HCT116 (cell line): ENCODE results near the gene GRIN3A. TPM values are rescaled to one million over a fixed set of nuclear protein-coding genes. Genes with fewer than 3 reads are reported as not detected.

ENCODE experiments used
- ATAC-seq: fragments of 200-7000 bp; cut with Tn5 transposase; 2 replicates; pipeline ENCODE4 v1.9.1; 2020; ENCODE audit warnings: mild to moderate bottlenecking, moderate library complexity
- BruUV-seq: library from RNA; stranded (reverse); fragments of 400-500 nt; replicated peaks from 2 replicates; lab custom pipeline; 2021; lab: Mats Ljungman, UMichigan
- CTCF ChIA-PET: fragments of 300-600 bp; sonication (Branson Sonifier 250); formaldehyde crosslinking; loops from one replicate; lab custom pipeline; 2021; ENCODE audit warnings: antibody characterized with exemption; lab: Charles Lee
- POLR2A ChIA-PET: fragments of 300-600, 350-600 bp; sonication (Branson Sonifier 250); formaldehyde crosslinking; loops from one replicate; lab custom pipeline; 2021; ENCODE audit warnings: antibody characterized with exemption; lab: Charles Lee
- RAD21 ChIA-PET, 2 experiments: fragments of 300-600 bp; sonication (Branson Sonifier 250); formaldehyde crosslinking; loops; one replicate each; lab custom pipeline; 2023; ENCODE audit warnings: low total read pairs in 2 of 2; ENCODE audit not compliant: uncharacterized antibody in 2 of 2, unreplicated experiment in 2 of 2, low non-redundant PET in 1 of 2; lab: Charles Lee
- DNase-seq: peaks from one replicate; pipeline ENCODE4 v3.0.0-alpha.2; 2010; ENCODE audit warnings: low read depth, low spot score
- H2AFZ ChIP-seq: fragments of 200-600 bp; shearing (Covaris generic), sonication (generic); 2 replicates; pipeline ENCODE4 v1.6.1; 2017; ENCODE audit warnings: low read depth, mixed run types, mixed read lengths, antibody characterized with exemption, low read length; ENCODE audit not compliant: poor library complexity, severe bottlenecking
- H3K27ac ChIP-seq: 2 replicates; pipeline ENCODE4 v1.5.1; 2012; ENCODE audit warnings: low read depth, low read length
- H3K27me3 ChIP-seq: fragments of 200-600 bp; sonication (generic); 2 replicates; pipeline ENCODE4 v1.6.1; 2016; ENCODE audit warnings: mixed run types, low read length, mixed read lengths; ENCODE audit not compliant: insufficient read depth
- H3K36me3 ChIP-seq, 2 experiments: fragments of 200-500 bp in 1 of 2; fragments of 200-600 bp in 1 of 2; sonication (Bioruptor generic) in 1 of 2; sonication (generic) in 1 of 2; 2 replicates each; pipeline versions ENCODE4 v1.5.1 to v1.6.1; 2014 to 2016; ENCODE audit warnings: low read length in 2 of 2, inconsistent platforms in 1 of 2, mixed read lengths in 1 of 2, mixed run types in 1 of 2; ENCODE audit not compliant: insufficient read depth in 2 of 2, control insufficient read depth in 1 of 2
- H3K4me1 ChIP-seq, 2 experiments: fragments of 200-600 bp in 1 of 2; sonication (generic) in 1 of 2; 2 replicates each; pipeline versions ENCODE4 v1.5.1 to v1.6.1; 2012 to 2017; ENCODE audit warnings: low read length in 2 of 2, inconsistent platforms in 1 of 2, mild to moderate bottlenecking in 1 of 2, mixed read lengths in 1 of 2, mixed run types in 1 of 2, moderate library complexity in 1 of 2; ENCODE audit not compliant: insufficient read depth in 2 of 2, control insufficient read depth in 1 of 2
- H3K4me2 ChIP-seq: fragments of 200-600 bp; sonication (generic); 2 replicates; pipeline ENCODE4 v1.6.1; 2017; ENCODE audit warnings: mixed run types, low read length, mixed read lengths
- H3K4me3 ChIP-seq, 2 experiments: fragments of 200-600 bp in 1 of 2; sonication (generic) in 1 of 2; replicated peaks in 1 of 2; 2 replicates each; pipeline ENCODE4 v1.5.1; 2011 to 2016; ENCODE audit warnings: low read length in 2 of 2, control low read depth in 1 of 2, low read depth in 1 of 2, mild to moderate bottlenecking in 1 of 2, mixed read lengths in 1 of 2, mixed run types in 1 of 2
- H3K79me2 ChIP-seq: fragments of 200-600 bp; sonication (generic); 2 replicates; pipeline ENCODE4 v1.6.1; 2017; ENCODE audit warnings: mild to moderate bottlenecking, mixed run types, low read length, moderate library complexity, mixed read lengths; ENCODE audit not compliant: insufficient read depth
- H3K9ac ChIP-seq: fragments of 200-600 bp; sonication (generic); 2 replicates; pipeline ENCODE4 v1.6.1; 2016; ENCODE audit warnings: low read length, mixed read lengths
- H3K9me2 ChIP-seq: fragments of 200-600 bp; sonication (generic), shearing (Covaris generic); 2 replicates; pipeline ENCODE4 v1.6.1; 2017; ENCODE audit warnings: mixed run types, mild to moderate bottlenecking, moderate library complexity; ENCODE audit not compliant: insufficient read depth
- H3K9me3 ChIP-seq, 2 experiments: fragments of 200-500 bp in 1 of 2; fragments of 200-600 bp in 1 of 2; sonication (Bioruptor generic) in 1 of 2; sonication (generic) in 1 of 2; 2 replicates each; pipeline ENCODE4 v1.6.1; 2014 to 2017; ENCODE audit warnings: low read length in 2 of 2, mixed read lengths in 2 of 2, inconsistent platforms in 1 of 2, low read depth in 1 of 2, mild to moderate bottlenecking in 1 of 2, mixed run types in 1 of 2, moderate library complexity in 1 of 2; ENCODE audit not compliant: control insufficient read depth in 1 of 2, insufficient read depth in 1 of 2
- H4K20me1 ChIP-seq: fragments of 200-600 bp; sonication (generic), shearing (Covaris generic); 2 replicates; pipeline ENCODE4 v1.6.1; 2017; ENCODE audit warnings: mixed run types, mild to moderate bottlenecking, moderate library complexity; ENCODE audit not compliant: insufficient read depth
- ELF1 ChIP-seq: IDR thresholded peaks from 2 replicates; pipeline ENCODE4 v1.6.1; 2012; ENCODE audit warnings: low read depth, borderline replicate concordance
- EZH2 ChIP-seq: fragments of 200-600 bp; sonication (generic); IDR thresholded peaks from 2 replicates; pipeline ENCODE4 v1.6.1; 2017; ENCODE audit warnings: antibody characterized with exemption, mixed run types
- JUND ChIP-seq: IDR thresholded peaks from 2 replicates; pipeline ENCODE4 v1.6.1; 2012
- SP1 ChIP-seq: IDR thresholded peaks from 2 replicates; pipeline ENCODE4 v1.6.1; 2012; ENCODE audit warnings: low read depth
- YY1 ChIP-seq: IDR thresholded peaks from 2 replicates; pipeline ENCODE4 v1.6.1; 2011; ENCODE audit warnings: low read length, low read depth, moderate library complexity, mild to moderate bottlenecking; ENCODE audit not compliant: insufficient replicate concordance; ENCODE audit errors: extremely low read depth
- ZFX ChIP-seq: fragments of 450-650 bp; IDR thresholded peaks from 2 replicates; pipeline ENCODE4 v1.6.1; 2017
- ZNF274 ChIP-seq: fragments of 200-500 bp; sonication (Bioruptor generic); IDR thresholded peaks from 2 replicates; pipeline ENCODE4 v1.6.1; 2014; ENCODE audit warnings: mild to moderate bottlenecking, low read depth, low read length, inconsistent platforms
- intact Hi-C: fragments of 100-400 bp; cut with micrococcal nuclease; formaldehyde crosslinking; loops from 2 replicates; pipeline ENCODE4 v1.10.0; 2022
- total RNA-seq: library from RNA; stranded (reverse); gene quantifications from one replicate; pipeline ENCODE4 v1.2.1, GENCODE V29; 2021; ENCODE audit not compliant: unreplicated experiment
- TF ChIP-seq, protein P1 (sequence below): IDR thresholded peaks from 2 replicates; pipeline ENCODE4 v1.6.1; 2012
- TF ChIP-seq, protein P2 (sequence below), 3 experiments: fragments of 200-600 bp in 1 of 3; sonication (generic) in 1 of 3; IDR thresholded peaks in 2 of 3; conservative IDR thresholded peaks in 1 of 3; 2 replicates each; pipeline ENCODE4 v1.5.1; 2012 to 2017; ENCODE audit warnings: low read depth in 2 of 3, low read length in 2 of 3, antibody characterized with exemption in 1 of 3, borderline replicate concordance in 1 of 3, control low read depth in 1 of 3, mild to moderate bottlenecking in 1 of 3, mixed read lengths in 1 of 3, mixed run types in 1 of 3, moderate library complexity in 1 of 3; ENCODE audit not compliant: insufficient read depth in 1 of 3

Gene GRIN3A
- total RNA-seq, 1 experiment from 2014 or later, result not detected

DNA sequence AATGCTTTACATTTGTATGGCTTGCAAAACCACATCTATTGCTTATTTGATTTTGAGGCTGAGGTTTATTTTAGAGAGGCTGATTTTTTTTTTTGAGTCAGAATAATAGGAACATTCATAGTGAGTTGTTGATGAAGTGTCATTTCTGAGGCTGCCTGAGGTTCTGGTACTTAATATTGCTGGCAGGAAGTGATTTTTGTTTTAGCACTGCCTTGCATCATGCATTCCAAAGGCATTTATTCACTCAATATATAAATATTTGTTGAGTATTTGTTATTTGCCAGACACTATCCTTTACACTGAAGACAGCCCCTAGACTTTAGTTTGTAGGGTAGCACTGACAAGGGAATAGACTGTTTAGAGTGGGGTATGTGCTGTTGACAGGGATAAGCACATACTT, 202.1 kb downstream of the GRIN3A start:
- H3K4me2 ChIP-seq, result no peak overlapping the region
- H3K27ac ChIP-seq, result no peak overlapping the region
- POLR2A ChIA-PET, result no interaction called here
- DNase-seq (no peak), ATAC-seq (no peak)
- CTCF ChIA-PET, result no interaction called here
- RAD21 ChIA-PET, result no interaction called here
- no peaks in the 10 kb centered on the region for H3K9me3 ChIP-seq
- peaks cover 5 to 6% of the 10 kb centered on the region in 2 experiments; a peak in 3 of 4 replicates for H3K36me3 ChIP-seq
- no peak overlapping the region for H3K9ac ChIP-seq
- H3K79me2 ChIP-seq, result peaks cover 41% of the 10 kb centered on the region
- peaks cover 0 to 11% of the 10 kb centered on the region in 2 experiments; a peak in 3 of 4 replicates for H3K4me1 ChIP-seq
- no peaks in the 10 kb centered on the region for H3K27me3 ChIP-seq
- H3K9me2 ChIP-seq, result no peaks in the 10 kb centered on the region
- H3K4me3 ChIP-seq, result no peak overlapping the region
- no peak overlapping the region for H2AFZ ChIP-seq
- intact Hi-C loops, result no loop called here
- H4K20me1 ChIP-seq, result no peaks in the 10 kb centered on the region
- no TSS peak for BruUV-seq
- TF ChIP-seq ZFX (no peak), YY1 (no peak), EZH2 (no peak), SP1 (no peak), JUND (no peak), ZNF274 (no peak), ELF1 (no peak)
- TF ChIP-seq, protein P1, sequence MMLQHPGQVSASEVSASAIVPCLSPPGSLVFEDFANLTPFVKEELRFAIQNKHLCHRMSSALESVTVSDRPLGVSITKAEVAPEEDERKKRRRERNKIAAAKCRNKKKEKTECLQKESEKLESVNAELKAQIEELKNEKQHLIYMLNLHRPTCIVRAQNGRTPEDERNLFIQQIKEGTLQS, result no peak
- TF ChIP-seq, protein P2, sequence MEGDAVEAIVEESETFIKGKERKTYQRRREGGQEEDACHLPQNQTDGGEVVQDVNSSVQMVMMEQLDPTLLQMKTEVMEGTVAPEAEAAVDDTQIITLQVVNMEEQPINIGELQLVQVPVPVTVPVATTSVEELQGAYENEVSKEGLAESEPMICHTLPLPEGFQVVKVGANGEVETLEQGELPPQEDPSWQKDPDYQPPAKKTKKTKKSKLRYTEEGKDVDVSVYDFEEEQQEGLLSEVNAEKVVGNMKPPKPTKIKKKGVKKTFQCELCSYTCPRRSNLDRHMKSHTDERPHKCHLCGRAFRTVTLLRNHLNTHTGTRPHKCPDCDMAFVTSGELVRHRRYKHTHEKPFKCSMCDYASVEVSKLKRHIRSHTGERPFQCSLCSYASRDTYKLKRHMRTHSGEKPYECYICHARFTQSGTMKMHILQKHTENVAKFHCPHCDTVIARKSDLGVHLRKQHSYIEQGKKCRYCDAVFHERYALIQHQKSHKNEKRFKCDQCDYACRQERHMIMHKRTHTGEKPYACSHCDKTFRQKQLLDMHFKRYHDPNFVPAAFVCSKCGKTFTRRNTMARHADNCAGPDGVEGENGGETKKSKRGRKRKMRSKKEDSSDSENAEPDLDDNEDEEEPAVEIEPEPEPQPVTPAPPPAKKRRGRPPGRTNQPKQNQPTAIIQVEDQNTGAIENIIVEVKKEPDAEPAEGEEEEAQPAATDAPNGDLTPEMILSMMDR (IDR thresholded peaks at IDR 0.05 in 2 of 3, conservative IDR thresholded peaks at IDR 0.05 in 1 of 3; ENCODE audit: borderline replicate concordance in 1 of 3, insufficient read depth in 1 of 3, low read depth in 2 of 3, low read length in 2 of 3), result no peak
